ENCODE measurements around the gene MAP3K19.
A peak's percentile ranks its signal among the peaks of the same experiment; 100 is the strongest.
"Not testable (repeated sequence)": the region's sequence is repeated elsewhere in the genome, so short reads cannot be mapped to it uniquely, and the experiment has no call there.

Gene MAP3K19

DNA sequence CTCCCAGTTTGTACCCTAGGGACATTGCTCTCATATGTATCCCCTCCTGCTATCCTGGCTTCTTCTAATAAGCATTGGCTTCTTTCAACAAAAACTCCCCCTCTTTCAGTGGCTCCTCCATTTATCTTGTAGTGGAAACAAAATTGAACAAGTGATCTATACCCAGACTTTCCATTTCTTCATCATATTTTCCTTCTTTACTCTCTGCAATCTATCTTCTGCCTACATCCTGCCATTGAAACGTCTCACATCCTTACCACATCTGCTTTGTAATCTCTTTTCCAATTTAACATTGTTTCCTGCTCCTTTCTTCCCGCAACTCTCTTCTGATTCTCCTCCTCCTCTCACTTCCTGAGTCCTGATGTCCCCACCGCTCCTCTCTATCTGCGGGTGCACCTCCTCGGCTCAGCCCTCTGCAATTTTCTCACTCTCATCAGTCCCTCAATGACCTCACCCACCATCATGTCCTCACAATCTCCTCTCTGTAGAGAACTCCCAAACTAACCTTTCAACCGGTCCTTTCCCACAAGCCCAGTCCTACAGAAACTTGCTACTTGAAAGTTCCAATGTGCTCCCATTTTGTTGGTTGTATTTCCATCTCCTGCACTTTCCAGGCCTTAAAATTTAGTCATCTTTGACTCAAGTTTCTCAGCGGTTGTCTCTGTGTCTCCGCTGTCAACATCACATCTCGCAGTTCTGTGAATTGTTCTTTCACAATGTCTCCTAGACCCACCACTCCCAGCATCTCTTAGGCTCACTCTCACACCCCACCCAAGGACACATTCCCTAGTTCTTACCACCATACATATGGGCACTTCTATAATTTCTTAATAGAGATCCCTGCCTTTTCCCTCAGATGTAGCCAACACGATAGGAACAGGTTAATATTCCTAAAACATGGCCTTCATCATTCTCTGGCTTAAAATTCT lies 24.0 kb downstream of the MAP3K19 start:
- no peaks in the 10 kb centered on the region for H3K36me3 Mint-ChIP-seq
- peaks cover 14% of the 10 kb centered on the region for H3K4me1 Mint-ChIP-seq
- H3K27ac Mint-ChIP-seq = no peak overlapping the region
- DNase-seq (ENCODE audit: low spot score in 2 of 2) (no peak), ATAC-seq (no peak)
- no peak overlapping the region for H3K4me3 Mint-ChIP-seq
- no peaks in the 10 kb centered on the region for H3K9me3 Mint-ChIP-seq

DNA sequence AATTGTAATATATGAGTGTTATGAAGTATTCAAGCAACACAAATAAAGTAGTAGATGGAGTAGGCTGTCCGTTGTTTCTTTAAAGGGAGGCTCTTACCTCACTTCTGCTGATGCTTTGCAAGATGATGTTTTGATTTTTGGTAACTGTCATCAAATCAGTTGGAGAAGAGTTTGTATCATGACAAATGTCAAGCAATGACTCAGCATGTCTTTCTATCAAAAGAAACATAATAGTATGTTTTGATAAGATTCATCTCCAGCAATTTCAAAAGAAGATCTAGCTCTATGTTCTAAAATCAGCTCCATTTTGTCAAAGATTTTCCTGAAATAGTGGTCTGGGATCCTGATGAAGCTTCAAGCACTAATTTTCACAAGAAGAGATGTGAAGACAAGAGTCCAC lies 25.6 kb downstream of the MAP3K19 start:
- DNase-seq (ENCODE audit: low spot score in 2 of 2) = no peak
- H3K36me3 Mint-ChIP-seq = no peaks in the 10 kb centered on the region
- H3K4me1 Mint-ChIP-seq = peaks cover 14% of the 10 kb centered on the region
- no peak overlapping the region for H3K27ac Mint-ChIP-seq
- H3K4me3 Mint-ChIP-seq = no peak overlapping the region
- no peak for ATAC-seq
- H3K9me3 Mint-ChIP-seq = no peaks in the 10 kb centered on the region

DNA sequence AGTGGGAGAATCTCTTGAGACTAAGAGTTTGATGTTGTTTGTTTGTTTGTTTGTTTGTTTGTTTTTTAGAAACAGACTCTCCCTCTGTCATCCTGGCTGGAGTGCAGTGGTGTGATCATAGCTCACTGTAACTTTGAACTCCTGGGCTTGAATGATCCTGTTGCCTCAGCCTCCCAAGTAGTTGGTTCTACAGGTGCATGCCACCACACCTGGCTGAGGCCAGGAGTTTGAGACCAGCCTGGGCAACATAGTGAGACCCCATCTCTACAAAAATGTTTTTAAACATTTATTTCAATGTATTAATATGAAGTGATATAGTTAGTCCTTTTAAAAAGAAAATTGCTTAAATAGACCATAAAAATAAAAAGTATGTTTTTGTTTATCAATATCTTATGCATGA lies 35.6 kb downstream of the MAP3K19 start:
- no peaks in the 10 kb centered on the region for H3K9me3 Mint-ChIP-seq
- peaks cover 12% of the 10 kb centered on the region for H3K4me1 Mint-ChIP-seq
- DNase-seq (ENCODE audit: low spot score in 2 of 2) (no peak), ATAC-seq (no peak)
- no peak overlapping the region for H3K27ac Mint-ChIP-seq
- H3K36me3 Mint-ChIP-seq = no peaks in the 10 kb centered on the region
- no peak overlapping the region for H3K4me3 Mint-ChIP-seq

DNA sequence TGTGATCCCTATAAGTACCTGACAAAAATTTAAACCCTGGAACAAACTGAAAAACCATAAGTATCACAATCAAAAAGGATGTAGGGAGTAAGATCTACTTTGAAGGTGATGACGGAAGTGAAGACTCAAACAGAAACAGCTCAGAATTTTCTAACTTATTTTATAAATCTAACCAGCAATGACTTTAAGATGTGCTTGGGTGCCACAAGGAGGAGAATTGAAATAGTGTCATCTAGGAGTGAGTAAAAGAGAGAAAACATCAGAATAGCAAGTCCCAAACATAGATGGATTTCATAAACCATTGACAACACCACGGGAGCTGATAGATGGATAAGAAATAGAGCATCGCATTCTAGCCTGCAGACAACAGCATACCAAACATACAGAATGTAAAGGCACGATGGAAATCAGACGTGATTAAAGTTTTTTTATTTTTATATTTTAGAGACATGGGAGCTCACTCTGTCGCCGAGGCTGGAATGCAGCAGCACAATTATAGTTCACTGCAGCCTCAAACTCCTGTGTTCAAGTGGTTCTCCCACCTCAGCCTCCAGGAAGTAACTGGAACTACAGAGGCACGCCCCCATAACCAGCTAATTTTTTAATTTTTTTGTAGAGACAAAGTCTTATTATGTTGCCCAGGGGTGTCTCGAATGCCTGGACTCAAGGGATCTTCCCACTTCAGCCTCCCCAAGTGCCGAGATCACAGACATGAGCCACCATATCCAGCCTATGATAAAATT lies 36.9 kb downstream of the MAP3K19 start:
- Mint-ChIP-seq H3K4me1 (peaks cover 12% of the 10 kb centered on the region), H3K36me3 (no peaks in the 10 kb centered on the region), H3K4me3 (no peak overlapping the region), H3K27ac (no peak overlapping the region), H3K9me3 (no peaks in the 10 kb centered on the region)
- DNase-seq (ENCODE audit: low spot score in 2 of 2) (no peak), ATAC-seq (peak; percentile 53)

DNA sequence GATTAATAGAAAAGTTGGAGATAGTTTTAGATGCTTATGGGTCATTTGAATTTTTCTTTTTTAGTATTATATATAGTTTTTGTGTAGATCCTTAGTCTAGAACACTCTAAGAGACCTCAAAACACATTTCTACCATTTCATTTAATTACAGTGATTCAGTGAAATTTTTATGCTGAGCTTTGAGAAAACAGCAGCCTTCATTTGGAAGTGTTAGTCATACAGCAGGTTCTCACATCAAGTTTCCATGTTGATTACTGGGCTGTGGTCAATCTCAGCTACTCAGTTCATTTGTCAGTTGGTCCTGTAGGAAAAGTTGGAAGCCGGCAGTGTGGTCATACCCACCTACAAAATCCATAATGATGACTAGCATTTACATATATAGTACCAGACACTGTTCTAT lies 37.9 kb downstream of the MAP3K19 start:
- no peak for ATAC-seq
- no peak overlapping the region for H3K4me3 Mint-ChIP-seq
- no peaks in the 10 kb centered on the region for H3K9me3 Mint-ChIP-seq
- H3K27ac Mint-ChIP-seq = no peak overlapping the region
- H3K4me1 Mint-ChIP-seq = peaks cover 15% of the 10 kb centered on the region
- H3K36me3 Mint-ChIP-seq = no peaks in the 10 kb centered on the region
- no peak for DNase-seq (ENCODE audit: low spot score in 2 of 2)

DNA sequence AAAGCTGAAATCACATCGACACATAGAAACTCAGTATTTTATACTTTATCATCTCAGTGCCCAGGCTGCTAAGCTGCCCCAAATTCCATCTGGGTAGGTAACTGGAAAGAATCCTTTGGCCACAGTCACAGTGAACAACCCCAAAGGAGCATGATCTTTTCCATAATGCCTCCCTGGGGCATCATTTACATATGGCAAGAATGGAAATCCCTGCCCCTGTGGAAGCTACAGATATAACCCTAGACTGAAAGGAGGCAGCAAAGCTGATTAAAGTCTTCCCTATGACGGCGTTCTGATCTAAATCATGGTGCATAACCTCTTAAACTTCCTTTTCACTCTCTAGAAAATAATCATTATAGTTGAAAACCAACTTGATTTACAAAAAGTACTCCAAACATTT lies 41.5 kb downstream of the MAP3K19 start:
- H3K27ac Mint-ChIP-seq = no peak overlapping the region
- no peak for DNase-seq (ENCODE audit: low spot score in 2 of 2)
- no peak for ATAC-seq
- H3K4me3 Mint-ChIP-seq = no peak overlapping the region
- no peaks in the 10 kb centered on the region for H3K9me3 Mint-ChIP-seq
- H3K4me1 Mint-ChIP-seq = peaks cover 16% of the 10 kb centered on the region
- H3K36me3 Mint-ChIP-seq = no peaks in the 10 kb centered on the region

DNA sequence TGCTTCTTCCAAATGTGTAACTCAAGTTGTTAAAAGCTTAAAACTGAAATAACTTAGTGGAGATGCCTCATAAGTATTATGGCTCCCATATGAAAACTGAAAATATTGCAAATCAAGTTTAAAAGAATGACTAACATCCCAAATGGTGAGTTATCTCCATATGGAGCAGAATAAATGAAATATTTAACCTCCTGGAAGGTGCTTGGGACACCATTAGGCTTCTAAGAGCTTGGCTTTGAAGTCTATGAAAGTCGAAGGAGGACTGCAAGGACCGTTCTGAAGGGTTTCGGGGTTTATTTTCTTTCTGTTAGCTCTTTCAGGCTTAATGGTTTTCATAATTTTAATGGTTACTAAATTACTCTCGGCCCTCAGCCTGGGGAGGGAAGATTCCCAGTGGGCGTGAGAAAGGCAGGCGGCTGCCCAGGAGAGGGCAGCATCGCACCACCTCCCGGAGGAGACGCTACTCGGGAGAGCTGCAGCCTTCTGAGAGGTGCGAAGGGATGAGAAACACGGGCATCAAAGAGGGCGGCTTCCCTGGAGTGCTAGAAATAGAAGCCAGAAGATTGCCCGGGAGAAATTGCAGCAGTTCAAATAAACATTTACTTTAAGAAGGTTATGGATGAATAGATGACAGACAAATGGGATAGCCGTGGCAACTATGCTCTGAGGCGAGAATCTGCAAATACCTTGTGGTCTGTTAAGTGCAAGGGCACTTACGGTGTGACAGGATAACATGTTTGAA lies 43.1 kb downstream of the MAP3K19 start:
- ATAC-seq (peak; percentile 97), DNase-seq (ENCODE audit: low spot score in 2 of 2) (peak; percentile 64 to 78)
- no peak overlapping the region for H3K4me3 Mint-ChIP-seq
- no peaks in the 10 kb centered on the region for H3K9me3 Mint-ChIP-seq
- H3K36me3 Mint-ChIP-seq = no peaks in the 10 kb centered on the region
- peaks cover 6% of the 10 kb centered on the region for H3K4me1 Mint-ChIP-seq
- H3K27ac Mint-ChIP-seq = no peak overlapping the region

DNA sequence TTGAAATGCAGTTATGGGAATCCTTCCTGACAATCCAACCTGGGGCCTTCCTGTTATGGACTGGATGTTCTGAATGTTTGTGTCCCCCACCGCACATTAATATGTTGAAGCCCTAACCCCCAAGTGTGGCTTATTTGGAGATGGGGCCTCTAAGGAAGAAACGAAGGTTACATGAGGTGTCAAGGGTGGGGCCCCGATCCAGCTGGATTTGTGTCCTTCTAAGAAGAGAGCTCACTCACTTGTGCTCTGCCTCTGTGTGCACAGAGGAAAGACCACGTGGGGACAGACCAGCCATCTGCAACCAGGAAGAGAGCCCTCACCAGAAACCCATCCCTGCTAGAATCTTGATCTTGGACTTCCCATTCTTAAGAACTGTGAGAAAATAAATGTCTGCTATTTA lies 44.4 kb downstream of the MAP3K19 start:
- no peak for DNase-seq (ENCODE audit: low spot score in 2 of 2)
- no peaks in the 10 kb centered on the region for H3K9me3 Mint-ChIP-seq
- H3K4me1 Mint-ChIP-seq = peaks cover 6% of the 10 kb centered on the region
- no peaks in the 10 kb centered on the region for H3K36me3 Mint-ChIP-seq
- H3K27ac Mint-ChIP-seq = no peak overlapping the region
- ATAC-seq = no peak
- no peak overlapping the region for H3K4me3 Mint-ChIP-seq

DNA sequence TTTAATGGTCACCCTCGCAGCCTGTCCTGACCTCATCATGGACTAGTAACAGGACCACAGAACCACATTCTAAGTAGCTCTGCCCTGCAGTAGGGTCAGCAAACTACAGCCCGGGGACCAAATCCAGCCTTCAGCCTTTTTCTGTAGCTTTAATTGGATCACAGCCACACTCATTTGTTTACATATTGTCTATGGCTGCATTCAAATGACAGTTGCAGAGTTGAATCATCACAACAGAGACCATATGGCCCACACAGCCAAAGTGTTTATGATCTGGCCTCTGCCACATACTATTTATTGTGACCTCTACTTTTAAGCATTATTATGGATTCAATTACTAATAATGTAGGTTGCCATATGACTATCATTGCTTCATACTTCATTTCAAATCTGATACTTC lies 47.7 kb downstream of the MAP3K19 start:
- ATAC-seq = no peak
- H3K4me1 Mint-ChIP-seq = peaks cover 5% of the 10 kb centered on the region
- H3K36me3 Mint-ChIP-seq = no peaks in the 10 kb centered on the region
- no peaks in the 10 kb centered on the region for H3K9me3 Mint-ChIP-seq
- DNase-seq (ENCODE audit: low spot score in 2 of 2) = no peak
- no peak overlapping the region for H3K27ac Mint-ChIP-seq
- no peak overlapping the region for H3K4me3 Mint-ChIP-seq

DNA sequence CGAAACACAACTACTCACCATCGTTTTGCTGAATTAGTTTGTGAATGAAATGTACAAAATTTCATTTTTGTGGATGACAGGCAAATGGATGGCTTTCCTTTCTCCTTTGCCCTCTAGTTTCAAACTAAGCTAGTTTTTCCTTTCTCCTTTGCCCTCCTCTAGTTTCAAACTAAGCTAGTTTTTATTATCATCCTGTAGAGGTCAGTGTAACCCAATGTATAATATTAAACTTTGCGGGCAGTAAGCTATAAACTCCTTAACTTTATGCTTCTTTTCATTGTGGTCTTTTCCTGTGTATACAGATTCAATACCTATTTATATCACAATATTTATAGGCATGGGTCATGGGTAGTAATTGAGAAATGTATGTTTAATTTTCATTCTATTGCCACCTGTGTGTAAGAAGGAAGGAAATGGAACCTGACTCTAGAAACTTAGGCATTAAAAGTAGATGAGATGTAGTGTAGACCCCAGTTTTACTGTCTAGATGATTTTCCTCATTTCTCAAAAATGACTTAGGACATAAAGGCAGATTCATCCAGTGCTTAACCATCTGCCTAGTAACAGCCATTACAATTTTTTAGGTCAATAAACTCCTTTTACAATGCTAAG lies 58.1 kb downstream of the MAP3K19 start:
- peaks cover 2% of the 10 kb centered on the region for H3K9me3 Mint-ChIP-seq
- no peak overlapping the region for H3K4me3 Mint-ChIP-seq
- no peak overlapping the region for H3K27ac Mint-ChIP-seq
- H3K4me1 Mint-ChIP-seq = no peaks in the 10 kb centered on the region
- no peak for ATAC-seq
- DNase-seq (ENCODE audit: low spot score in 2 of 2) = no peak
- no peaks in the 10 kb centered on the region for H3K36me3 Mint-ChIP-seq

DNA sequence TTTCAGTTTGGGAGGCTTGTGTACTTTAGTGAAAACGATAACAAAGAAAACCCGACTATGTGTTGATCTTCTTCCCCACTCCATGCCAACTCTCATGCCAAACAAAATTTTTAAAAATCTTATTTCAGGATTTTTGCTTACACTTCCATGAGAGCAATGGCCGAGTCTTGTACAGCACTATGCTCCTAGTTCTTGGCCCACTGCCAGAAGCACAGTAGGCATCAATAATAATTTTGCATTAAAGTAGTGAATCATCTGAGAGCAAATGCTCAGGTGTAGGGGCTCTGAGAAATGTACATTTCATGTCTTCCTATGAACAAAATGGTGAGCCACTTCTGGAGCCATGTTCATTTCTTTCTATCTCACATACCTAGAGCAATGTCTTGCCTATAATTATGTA lies 62.2 kb downstream of the MAP3K19 start:
- Mint-ChIP-seq H3K4me1 (no peaks in the 10 kb centered on the region), H3K9me3 (peaks cover 5% of the 10 kb centered on the region), H3K27ac (no peak overlapping the region), H3K36me3 (no peaks in the 10 kb centered on the region), H3K4me3 (no peak overlapping the region)
- ATAC-seq (no peak), DNase-seq (ENCODE audit: low spot score in 2 of 2) (no peak)

DNA sequence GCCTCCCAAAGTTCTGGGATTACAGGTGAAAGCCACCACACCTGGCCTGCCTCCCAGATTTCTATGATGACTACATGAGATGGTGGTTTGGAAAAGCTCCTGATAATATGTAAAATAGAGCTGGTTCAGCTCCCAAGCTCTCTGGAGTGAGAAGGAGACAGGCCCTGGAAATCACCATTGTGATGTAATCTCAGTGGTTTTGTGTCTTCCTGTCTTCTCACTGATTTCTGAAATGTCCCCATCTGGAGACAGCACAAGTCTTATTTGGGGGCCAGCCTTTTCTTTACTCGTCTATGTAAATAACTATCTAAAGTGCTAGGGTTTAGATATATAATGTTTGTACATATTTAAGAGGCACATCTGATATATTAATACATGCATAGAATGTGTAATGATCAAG lies 64.6 kb downstream of the MAP3K19 start:
- no peak for ATAC-seq
- DNase-seq (ENCODE audit: low spot score in 2 of 2) = no peak
- no peaks in the 10 kb centered on the region for H3K36me3 Mint-ChIP-seq
- H3K4me1 Mint-ChIP-seq = no peaks in the 10 kb centered on the region
- H3K4me3 Mint-ChIP-seq = no peak overlapping the region
- peaks cover 5% of the 10 kb centered on the region for H3K9me3 Mint-ChIP-seq
- no peak overlapping the region for H3K27ac Mint-ChIP-seq

DNA sequence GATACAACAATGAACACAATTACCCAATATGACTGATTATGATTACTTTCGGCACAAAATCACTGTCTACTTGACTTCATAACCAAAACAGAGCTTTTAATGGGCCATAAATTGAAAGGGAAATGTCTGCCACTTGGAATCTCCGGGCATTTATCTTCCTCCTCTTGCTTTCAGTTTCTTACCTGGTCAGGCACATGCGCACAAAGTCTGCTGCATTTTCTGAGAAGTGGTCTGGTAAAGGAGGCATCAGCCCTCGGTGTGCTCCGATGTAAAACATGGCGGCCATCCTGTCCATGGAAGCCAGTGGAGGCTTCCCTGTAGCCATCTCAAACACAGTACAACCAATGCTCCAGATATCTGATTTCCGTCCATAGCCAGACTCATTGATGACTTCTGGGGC lies 66.6 kb downstream of the MAP3K19 start:
- DNase-seq (ENCODE audit: low spot score in 2 of 2) = no peak
- no peaks in the 10 kb centered on the region for H3K4me1 Mint-ChIP-seq
- H3K36me3 Mint-ChIP-seq = no peaks in the 10 kb centered on the region
- no peak for ATAC-seq
- no peak overlapping the region for H3K27ac Mint-ChIP-seq
- no peak overlapping the region for H3K4me3 Mint-ChIP-seq
- H3K9me3 Mint-ChIP-seq = peaks cover 5% of the 10 kb centered on the region

DNA sequence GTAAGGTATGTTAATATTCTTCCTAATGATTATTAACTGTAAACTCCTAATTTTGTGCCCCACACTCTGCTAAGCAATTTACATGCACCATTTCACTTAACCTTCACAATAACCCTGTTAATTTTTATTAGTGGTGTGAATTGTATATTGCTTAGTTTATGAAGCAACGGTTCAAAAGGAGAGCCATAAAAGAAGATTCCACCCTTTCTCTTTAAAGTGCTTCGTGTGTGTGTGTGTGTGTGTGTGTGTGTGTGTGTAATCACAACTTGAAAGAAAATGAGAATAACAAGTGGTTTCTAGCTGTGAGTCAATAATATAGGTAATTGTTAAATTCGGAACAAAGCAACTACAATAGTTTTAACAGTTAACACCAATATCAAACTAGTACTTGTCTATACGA lies 68.0 kb downstream of the MAP3K19 start:
- ATAC-seq (no peak), DNase-seq (ENCODE audit: low spot score in 2 of 2) (no peak)
- H3K4me3 Mint-ChIP-seq = no peak overlapping the region
- H3K4me1 Mint-ChIP-seq = no peaks in the 10 kb centered on the region
- H3K27ac Mint-ChIP-seq = no peak overlapping the region
- no peaks in the 10 kb centered on the region for H3K36me3 Mint-ChIP-seq
- peaks cover 10% of the 10 kb centered on the region for H3K9me3 Mint-ChIP-seq

DNA sequence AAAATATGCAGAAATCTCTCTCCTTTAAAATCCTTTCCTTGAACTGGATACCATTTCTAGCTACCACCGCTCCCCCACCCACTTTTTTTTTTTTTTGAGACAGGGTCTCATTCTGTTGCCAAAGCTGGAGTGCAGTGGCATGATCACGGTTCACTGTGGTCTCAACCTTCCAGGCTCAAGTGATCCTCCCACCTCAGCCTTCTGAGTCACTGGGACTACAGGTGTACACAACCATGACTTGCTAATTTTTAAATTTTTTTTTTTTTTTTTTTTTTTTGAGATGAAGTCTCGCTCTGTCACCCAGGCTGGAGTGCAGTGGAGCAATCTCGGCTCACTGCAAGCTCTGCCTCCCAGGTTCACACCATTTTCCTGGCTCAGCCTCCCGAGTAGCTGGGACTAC lies 70.1 kb downstream of the MAP3K19 start:
- ATAC-seq; DNase-seq (ENCODE audit: low spot score in 2 of 2); H3K27ac Mint-ChIP-seq; H3K4me3 Mint-ChIP-seq; H3K4me1 Mint-ChIP-seq; H3K36me3 Mint-ChIP-seq: not testable (repeated sequence)
- peaks cover 16% of the 10 kb centered on the region for H3K9me3 Mint-ChIP-seq
